B cell (primary cell): Measurements from ENCODE around the gene SS18L1. TPM values are rescaled to one million over a fixed set of nuclear protein-coding genes. Genes with fewer than 3 reads are reported as not detected.

Experiments
- ATAC-seq: fragments of 200-7000 bp; cut with Tn5 transposase; one replicate; pipeline ENCODE4 v1.10.0; 2021; ENCODE audit warnings: low read depth, mild to moderate bottlenecking, moderate number of reproducible peaks, moderate library complexity
- CTCF ChIA-PET: fragments of 350-600 bp; sonication (Branson Sonifier 250); formaldehyde crosslinking; loops from one replicate; lab custom pipeline; 2021; ENCODE audit warnings: antibody characterized with exemption, inconsistent platforms; lab: Charles Lee
- POLR2A ChIA-PET: fragments of 350-600 bp; sonication (Branson Sonifier 250); formaldehyde crosslinking; loops from one replicate; lab custom pipeline; 2021; ENCODE audit warnings: antibody characterized with exemption; lab: Charles Lee
- DNase-seq: peaks from one replicate; pipeline ENCODE4 v3.0.0; 2013
- H2AFZ ChIP-seq: 2 replicates; pipeline ENCODE4 v1.6.1; 2012; ENCODE audit warnings: mild to moderate bottlenecking, low read depth, low read length; ENCODE audit not compliant: insufficient read depth, poor library complexity, severe bottlenecking
- H3K27ac ChIP-seq, 2 donors: 1 replicate in 1 of 2; 2 replicates in 1 of 2; pipeline ENCODE4 v1.5.1; 2012 to 2013; ENCODE audit warnings: low read length in 2 of 2, mild to moderate bottlenecking in 2 of 2, moderate library complexity in 1 of 2
- H3K27me3 ChIP-seq, 4 experiments: fragments of 200-600 bp in 1 of 4; sonication (generic) in 1 of 4; replicated peaks in 1 of 4; 1 replicate in 2 of 4; 2 replicates in 2 of 4; pipeline versions ENCODE4 v1.6.1 to v1.7.0; 2013 to 2016; ENCODE audit warnings: low read length in 3 of 4, mild to moderate bottlenecking in 2 of 4, mixed read lengths in 1 of 4, moderate library complexity in 1 of 4; ENCODE audit not compliant: insufficient read depth in 4 of 4, control insufficient read depth in 3 of 4; ENCODE audit errors: control extremely low read depth in 1 of 4
- H3K36me3 ChIP-seq, 2 experiments: replicated peaks in 1 of 2; 1 replicate in 1 of 2; 2 replicates in 1 of 2; pipeline versions ENCODE4 v1.6.1 to v1.7.1; 2013; ENCODE audit warnings: low read length in 1 of 2; ENCODE audit not compliant: insufficient read depth in 2 of 2, control insufficient read depth in 1 of 2; ENCODE audit errors: control extremely low read depth in 1 of 2, extremely low read depth in 1 of 2
- H3K4me1 ChIP-seq, 2 donors: fragments of 200-600 bp in 1 of 2; sonication (generic) in 1 of 2; 1 replicate in 1 of 2; 2 replicates in 1 of 2; pipeline versions ENCODE4 v1.5.1 to v1.6.1; 2013 to 2017; ENCODE audit warnings: low read length in 2 of 2; ENCODE audit not compliant: control insufficient read depth in 2 of 2, insufficient read depth in 2 of 2
- H3K4me2 ChIP-seq: replicated peaks from 2 replicates; pipeline ENCODE3; 2012; ENCODE audit warnings: mild to moderate bottlenecking, low read depth, low read length; ENCODE audit not compliant: poor library complexity, severe bottlenecking
- H3K4me3 ChIP-seq, 5 experiments: fragments of 200-600 bp in 1 of 5; sonication (generic) in 1 of 5; 1 replicate in 3 of 5; 2 replicates in 2 of 5; pipeline versions ENCODE4 v1.5.1 to v1.7.0; 2011 to 2016; ENCODE audit warnings: low read length in 4 of 5, mild to moderate bottlenecking in 4 of 5, low read depth in 2 of 5, control low read depth in 1 of 5, moderate library complexity in 1 of 5; ENCODE audit not compliant: insufficient read depth in 1 of 5; ENCODE audit errors: control extremely low read depth in 1 of 5, extremely low read depth in 1 of 5
- H3K79me2 ChIP-seq: fragments of 200-600 bp; sonication (generic); one replicate; pipeline ENCODE4 v1.6.0; 2016; ENCODE audit warnings: low read length; ENCODE audit not compliant: control insufficient read depth, insufficient read depth
- H3K9ac ChIP-seq: fragments of 200-600 bp; sonication (generic); 2 replicates; pipeline ENCODE4 v1.6.1; 2017; ENCODE audit warnings: mild to moderate bottlenecking, low read length, moderate library complexity
- H3K9me3 ChIP-seq, 3 donors: one replicate each; pipeline versions ENCODE4 v1.6.1 to v1.7.1; 2013; ENCODE audit warnings: low read length in 2 of 3; ENCODE audit not compliant: control insufficient read depth in 2 of 3, insufficient read depth in 1 of 3; ENCODE audit errors: control extremely low read depth in 1 of 3
- H4K20me1 ChIP-seq: 2 replicates; pipeline ENCODE4 v1.6.0; 2012; ENCODE audit warnings: mild to moderate bottlenecking, low read length; ENCODE audit not compliant: insufficient read depth, control insufficient read depth, poor library complexity, severe bottlenecking
- H3K27ac Mint-ChIP-seq: one replicate; pipeline ENCODE4 v1.8.0; 2021; ENCODE audit warnings: mixed read lengths
- H3K27me3 Mint-ChIP-seq: one replicate; pipeline ENCODE4 v1.8.0; 2021; ENCODE audit warnings: mixed read lengths
- H3K4me1 Mint-ChIP-seq: one replicate; pipeline ENCODE4 v1.8.0; 2021; ENCODE audit warnings: mixed read lengths
- H3K4me3 Mint-ChIP-seq: one replicate; pipeline ENCODE4 v1.8.0; 2021; ENCODE audit warnings: mixed read lengths
- H3K9me3 Mint-ChIP-seq: one replicate; pipeline ENCODE4 v1.8.0; 2022; ENCODE audit warnings: mixed read lengths; ENCODE audit not compliant: insufficient read depth
- EZH2 ChIP-seq: IDR thresholded peaks from 2 replicates; pipeline ENCODE4 v1.6.1; 2012; ENCODE audit warnings: borderline replicate concordance, low read depth, mild to moderate bottlenecking, moderate library complexity, low read length; ENCODE audit not compliant: insufficient read depth, poor library complexity, severe bottlenecking
- WGBS: methylation state at CpG from one replicate; pipeline ENCODE4 v1.1.5; 2013; ENCODE audit warnings: missing lambda C conversion rate; ENCODE audit not compliant: insufficient coverage; 5-methylcytosine and 5-hydroxymethylcytosine counted together
- intact Hi-C: fragments of 100-400 bp; cut with micrococcal nuclease; formaldehyde crosslinking; loops from one replicate; pipeline ENCODE4 v1.10.0; 2022
- polyA plus RNA-seq: library from polyadenylated mRNA; depleted of rRNA; stranded (reverse); fragments of >200 nt; gene quantifications from 2 replicates; pipeline ENCODE4 v1.2.3, GENCODE V29; 2012
- total RNA-seq, 2 donors: library from RNA; stranded (reverse); fragments of 120-200 nt in 1 of 2; gene quantifications; 1 replicate in 1 of 2; 2 replicates in 1 of 2; pipeline versions ENCODE4 v1.2.3 to v1.2.4, GENCODE V29; 2013 to 2022
- TF ChIP-seq, protein P1 (sequence below): fragments of 200-600 bp; IDR thresholded peaks from one replicate; pipeline ENCODE4 v1.8.0; 2022; ENCODE audit warnings: antibody characterized with exemption, mild to moderate bottlenecking

SS18L1 gene
- total and polyA plus RNA-seq, 2 donors (not counting 1 experiment from before 2014, with no cell fraction given), result 15.4 to 20.7 TPM

DNA sequence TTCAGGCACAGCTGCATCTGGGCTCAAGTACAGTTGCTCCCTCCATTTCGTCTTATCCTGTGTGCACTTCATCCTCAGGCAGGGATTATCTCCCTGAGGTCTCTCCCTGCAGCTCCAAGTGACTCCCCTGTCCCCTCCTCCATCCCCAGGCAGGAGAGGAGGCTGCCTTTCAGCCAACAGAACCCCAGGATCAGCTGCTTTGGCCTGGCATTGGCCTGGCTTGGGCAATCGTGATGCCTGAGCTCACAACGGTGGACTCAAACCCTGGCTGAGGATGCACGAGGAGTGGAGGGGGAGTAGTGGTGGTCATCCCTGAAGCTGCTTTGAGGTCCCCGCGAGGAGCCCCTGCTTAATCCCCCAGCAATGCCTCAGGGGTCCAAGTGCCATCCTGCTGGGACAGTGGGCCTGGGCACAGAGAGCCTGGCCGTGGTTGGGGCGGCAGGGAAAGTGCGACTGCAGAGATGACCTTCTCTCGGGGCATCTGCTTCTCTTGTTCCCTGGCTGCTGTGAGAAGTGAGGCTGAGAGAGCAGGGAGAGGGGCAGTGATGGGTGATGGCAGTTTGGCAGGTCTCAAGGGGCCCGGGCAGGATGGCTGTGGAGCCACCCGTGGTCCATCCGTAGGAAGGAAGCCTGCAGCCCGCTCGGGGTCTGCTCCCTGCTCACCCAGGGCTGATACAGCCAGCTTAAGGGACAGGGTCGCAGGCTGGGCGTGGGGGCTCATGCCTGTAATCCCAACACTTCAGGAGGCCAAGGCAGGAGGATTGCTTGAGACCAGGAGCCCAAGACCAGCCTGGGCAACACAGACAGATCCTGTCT, 82.5 kb downstream of the SS18L1 start:
- ChIA-PET CTCF (no interaction called here), POLR2A (no interaction called here)
- Histone ChIP-seq H3K4me2 (no peak overlapping the region), H3K4me1 (peaks cover under 1 to 2% of the 10 kb centered on the region in 2 donors), H3K9me3 (peaks cover 0 to 22% (median 0%) of the 10 kb centered on the region in 3 donors), H2AFZ (no peak overlapping the region), H3K4me3 (no peak overlapping the region), H3K27ac (no peak overlapping the region), H3K9ac (no peak overlapping the region), H4K20me1 (no peaks in the 10 kb centered on the region), H3K36me3 (no peaks in the 10 kb centered on the region), H3K79me2 (no peaks in the 10 kb centered on the region), H3K27me3 (peaks cover 0 to 49% (median 17%) of the 10 kb centered on the region in 4 experiments)
- intact Hi-C loops, result no loop called here
- TF ChIP-seq EZH2, result no peak
- TF ChIP-seq, protein P1, sequence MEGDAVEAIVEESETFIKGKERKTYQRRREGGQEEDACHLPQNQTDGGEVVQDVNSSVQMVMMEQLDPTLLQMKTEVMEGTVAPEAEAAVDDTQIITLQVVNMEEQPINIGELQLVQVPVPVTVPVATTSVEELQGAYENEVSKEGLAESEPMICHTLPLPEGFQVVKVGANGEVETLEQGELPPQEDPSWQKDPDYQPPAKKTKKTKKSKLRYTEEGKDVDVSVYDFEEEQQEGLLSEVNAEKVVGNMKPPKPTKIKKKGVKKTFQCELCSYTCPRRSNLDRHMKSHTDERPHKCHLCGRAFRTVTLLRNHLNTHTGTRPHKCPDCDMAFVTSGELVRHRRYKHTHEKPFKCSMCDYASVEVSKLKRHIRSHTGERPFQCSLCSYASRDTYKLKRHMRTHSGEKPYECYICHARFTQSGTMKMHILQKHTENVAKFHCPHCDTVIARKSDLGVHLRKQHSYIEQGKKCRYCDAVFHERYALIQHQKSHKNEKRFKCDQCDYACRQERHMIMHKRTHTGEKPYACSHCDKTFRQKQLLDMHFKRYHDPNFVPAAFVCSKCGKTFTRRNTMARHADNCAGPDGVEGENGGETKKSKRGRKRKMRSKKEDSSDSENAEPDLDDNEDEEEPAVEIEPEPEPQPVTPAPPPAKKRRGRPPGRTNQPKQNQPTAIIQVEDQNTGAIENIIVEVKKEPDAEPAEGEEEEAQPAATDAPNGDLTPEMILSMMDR, result no peak
- H3K9me3 Mint-ChIP-seq, result no peaks in the 10 kb centered on the region
- peaks cover 28% of the 10 kb centered on the region for H3K27me3 Mint-ChIP-seq
- H3K4me1 Mint-ChIP-seq, result peaks cover 1% of the 10 kb centered on the region
- ATAC-seq (no peak), DNase-seq (no peak)
- H3K4me3 Mint-ChIP-seq, result no peak overlapping the region
- 85% methylated on average over 15 of the region's 17 CpGs for WGBS
- no peak overlapping the region for H3K27ac Mint-ChIP-seq
